A673 (cell line): ENCODE results near the gene PGAP3. TPM values are rescaled to one million over a fixed set of nuclear protein-coding genes. Genes with fewer than 3 reads are reported as not detected.

Experiments used
- BruUV-seq: library from RNA; stranded (reverse); fragments of 400-500 nt; replicated peaks from 2 replicates; lab custom pipeline; 2021; lab: Mats Ljungman, UMichigan
- CTCF ChIA-PET: fragments of 300-600 bp; sonication (Branson Sonifier 250); formaldehyde crosslinking; loops from one replicate; lab custom pipeline; 2022; ENCODE audit warnings: antibody characterized with exemption; lab: Charles Lee
- POLR2A ChIA-PET: fragments of 300-600 bp; sonication (Branson Sonifier 250); formaldehyde crosslinking; loops from one replicate; lab custom pipeline; 2022; ENCODE audit warnings: antibody characterized with exemption; ENCODE audit not compliant: low non-redundant PET; lab: Charles Lee
- DNase-seq: peaks from one replicate; pipeline ENCODE4 v3.0.0-alpha.2; 2015; ENCODE audit warnings: low spot score
- H3K27ac ChIP-seq: fragments of 200-600 bp; sonication (generic); 2 replicates; pipeline ENCODE4 v1.5.1; 2016; ENCODE audit warnings: mixed run types, low read depth, mild to moderate bottlenecking, mixed read lengths, antibody characterized with exemption, low read length; ENCODE audit not compliant: poor library complexity, severe bottlenecking
- H3K27me3 ChIP-seq: fragments of 200-600 bp; sonication (generic); replicated peaks from 2 replicates; pipeline ENCODE4 v1.6.1; 2017; ENCODE audit warnings: mixed run types, low read depth, mild to moderate bottlenecking, mixed read lengths, antibody characterized with exemption, low read length; ENCODE audit not compliant: insufficient read depth, poor library complexity
- H3K36me3 ChIP-seq: fragments of 200-600 bp; sonication (generic); 2 replicates; pipeline ENCODE4 v1.6.1; 2016; ENCODE audit warnings: mixed run types, mild to moderate bottlenecking, mixed read lengths, antibody characterized with exemption, low read length; ENCODE audit not compliant: insufficient read depth, poor library complexity, severe bottlenecking
- H3K4me1 ChIP-seq: fragments of 200-600 bp; sonication (generic); 2 replicates; pipeline ENCODE4 v1.6.1; 2017; ENCODE audit warnings: mixed run types, mild to moderate bottlenecking, mixed read lengths, antibody characterized with exemption, low read length; ENCODE audit not compliant: insufficient read depth, poor library complexity, severe bottlenecking
- H3K4me3 ChIP-seq: fragments of 200-600 bp; sonication (generic); 2 replicates; pipeline ENCODE4 v1.5.1; 2016; ENCODE audit warnings: low read depth, mixed run types, mild to moderate bottlenecking, mixed read lengths, low read length; ENCODE audit not compliant: poor library complexity, severe bottlenecking
- H3K9me3 ChIP-seq: fragments of 200-600 bp; sonication (generic); 2 replicates; pipeline ENCODE4 v1.6.1; 2016; ENCODE audit warnings: mixed run types, low read depth, mild to moderate bottlenecking, mixed read lengths, antibody characterized with exemption, low read length; ENCODE audit not compliant: poor library complexity, severe bottlenecking
- CTCF ChIP-seq: fragments of 300-800, 200-600 bp; sonication (generic); conservative IDR thresholded peaks from 2 replicates; pipeline ENCODE4 v1.5.1; 2017; ENCODE audit warnings: low read depth, mild to moderate bottlenecking, antibody characterized with exemption, low read length, moderate library complexity, mixed read lengths
- EZH2 ChIP-seq: fragments of 200-600 bp; sonication (generic); IDR thresholded peaks from 2 replicates; pipeline ENCODE4 v1.6.1; 2017; ENCODE audit warnings: borderline replicate concordance, low read depth, mild to moderate bottlenecking, mixed read lengths, antibody characterized with exemption, low read length; ENCODE audit not compliant: poor library complexity, severe bottlenecking
- intact Hi-C: fragments of 100-400 bp; cut with micrococcal nuclease; formaldehyde crosslinking; loops from one replicate; pipeline ENCODE4 v1.10.0; 2022; ENCODE audit not compliant: unreplicated experiment
- total RNA-seq: library from RNA; stranded (reverse); gene quantifications from 2 replicates; pipeline ENCODE4 v1.2.3, GENCODE V29; 2021

The PGAP3 gene
- total RNA-seq, 1 experiment from 2014 or later, result 3.6 TPM

- Histone ChIP-seq H3K4me1 (no peaks in the 10 kb centered on the region), H3K36me3 (no peaks in the 10 kb centered on the region), H3K4me3 (no peak overlapping the region), H3K27me3 (no peaks in the 10 kb centered on the region), H3K9me3 (no peaks in the 10 kb centered on the region), H3K27ac (no peak overlapping the region)
- intact Hi-C loops, result no loop called here
- no TSS peak for BruUV-seq
- ChIA-PET CTCF (interaction anchor here (0.9 kb wide), 1 partner anchor 98 kb away, joined by 5 read pairs; no protein-coding TSS in a partner anchor), POLR2A (no interaction called here)
- DNase-seq, result no peak
- TF ChIP-seq CTCF, result no peak
- no peak for TF ChIP-seq EZH2
Measured at GRCh38 chr17:39719563-39720355, 31.9 kb upstream of the PGAP3 start.

- intact Hi-C loops, result no loop called here
- no peak for TF ChIP-seq CTCF
- DNase-seq, result no peak
- Histone ChIP-seq H3K27me3 (no peaks in the 10 kb centered on the region), H3K4me1 (no peaks in the 10 kb centered on the region), H3K9me3 (no peaks in the 10 kb centered on the region), H3K36me3 (no peaks in the 10 kb centered on the region), H3K4me3 (no peak overlapping the region), H3K27ac (no peak overlapping the region)
- BruUV-seq, result no TSS peak
- ChIA-PET CTCF (no interaction called here), POLR2A (no interaction called here)
Measured at GRCh38 chr17:39717660-39718059, 29.8 kb upstream of the PGAP3 start.

GRCh38 chr17:39716879-39717536, 29.2 kb upstream of the PGAP3 start:
- Histone ChIP-seq H3K36me3 (no peaks in the 10 kb centered on the region), H3K9me3 (no peaks in the 10 kb centered on the region), H3K4me3 (no peak overlapping the region), H3K4me1 (no peaks in the 10 kb centered on the region), H3K27ac (no peak overlapping the region), H3K27me3 (no peaks in the 10 kb centered on the region)
- no TSS peak for BruUV-seq
- DNase-seq, result no peak
- no peak for TF ChIP-seq EZH2
- TF ChIP-seq CTCF, result no peak
- CTCF ChIA-PET, result no interaction called here
- POLR2A ChIA-PET, result no interaction called here
- intact Hi-C loops, result no loop called here
